Measurements from ENCODE around the gene CSNK1A1.

- TF ChIP-seq CTCF (IDR thresholded peaks at IDR 0.05) = no peak
- TF ChIP-seq POLR2A (IDR thresholded peaks at IDR 0.05) = no peak
- no peak for TF ChIP-seq EP300 (IDR thresholded peaks at IDR 0.05)
Measured at GRCh38 chr5:149544028-149544420, 7.2 kb downstream of the CSNK1A1 start.

Data from gastroesophageal sphincter (tissue), 3 donors.